ENCODE data around the gene BCAT1.

DNA sequence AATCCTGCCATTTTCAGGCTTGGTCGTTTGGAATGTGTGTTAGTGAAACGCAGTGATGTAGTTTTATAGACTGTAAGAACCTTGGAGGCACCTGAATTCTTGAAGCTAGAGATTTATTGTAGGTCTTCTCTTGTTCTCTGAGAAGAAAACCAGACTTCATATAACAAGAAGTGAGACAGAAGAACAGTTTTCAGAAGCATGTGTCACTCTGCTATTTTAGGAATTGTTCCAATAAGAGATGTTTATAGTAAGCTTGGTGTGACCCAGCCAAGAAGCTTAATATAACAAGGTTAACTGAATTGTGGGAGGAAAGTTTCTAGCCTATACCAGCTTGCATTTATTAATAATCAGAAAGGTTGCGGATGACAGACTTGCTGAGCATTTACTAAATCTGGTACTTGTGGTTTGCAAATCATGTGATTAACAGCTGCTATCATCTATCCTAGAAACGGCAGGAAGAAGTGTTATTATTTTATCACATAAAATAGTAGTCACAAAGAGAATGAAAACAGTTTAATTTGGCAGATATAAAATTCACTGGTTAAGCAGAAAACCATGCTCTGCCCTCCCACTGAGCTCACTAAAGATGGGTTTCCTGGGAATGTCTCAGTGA is 49.2 kb upstream of the BCAT1 start:
- TF ChIP-seq, protein P1, sequence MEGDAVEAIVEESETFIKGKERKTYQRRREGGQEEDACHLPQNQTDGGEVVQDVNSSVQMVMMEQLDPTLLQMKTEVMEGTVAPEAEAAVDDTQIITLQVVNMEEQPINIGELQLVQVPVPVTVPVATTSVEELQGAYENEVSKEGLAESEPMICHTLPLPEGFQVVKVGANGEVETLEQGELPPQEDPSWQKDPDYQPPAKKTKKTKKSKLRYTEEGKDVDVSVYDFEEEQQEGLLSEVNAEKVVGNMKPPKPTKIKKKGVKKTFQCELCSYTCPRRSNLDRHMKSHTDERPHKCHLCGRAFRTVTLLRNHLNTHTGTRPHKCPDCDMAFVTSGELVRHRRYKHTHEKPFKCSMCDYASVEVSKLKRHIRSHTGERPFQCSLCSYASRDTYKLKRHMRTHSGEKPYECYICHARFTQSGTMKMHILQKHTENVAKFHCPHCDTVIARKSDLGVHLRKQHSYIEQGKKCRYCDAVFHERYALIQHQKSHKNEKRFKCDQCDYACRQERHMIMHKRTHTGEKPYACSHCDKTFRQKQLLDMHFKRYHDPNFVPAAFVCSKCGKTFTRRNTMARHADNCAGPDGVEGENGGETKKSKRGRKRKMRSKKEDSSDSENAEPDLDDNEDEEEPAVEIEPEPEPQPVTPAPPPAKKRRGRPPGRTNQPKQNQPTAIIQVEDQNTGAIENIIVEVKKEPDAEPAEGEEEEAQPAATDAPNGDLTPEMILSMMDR (IDR thresholded peaks at IDR 0.05; ENCODE audit: extremely low read depth in 1 of 2, insufficient read depth in 1 of 2, low read depth in 1 of 2, low read length in 2 of 2) = no peak
- TF ChIP-seq, protein P2, sequence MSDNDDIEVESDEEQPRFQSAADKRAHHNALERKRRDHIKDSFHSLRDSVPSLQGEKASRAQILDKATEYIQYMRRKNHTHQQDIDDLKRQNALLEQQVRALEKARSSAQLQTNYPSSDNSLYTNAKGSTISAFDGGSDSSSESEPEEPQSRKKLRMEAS (IDR thresholded peaks at IDR 0.05; ENCODE audit: insufficient read depth, insufficient read length) = no peak
- TF ChIP-seq EZH2 (IDR thresholded peaks at IDR 0.05; ENCODE audit: borderline replicate concordance, low read depth, low read length, severe bottlenecking) (no peak), MYC (IDR thresholded peaks at IDR 0.05; ENCODE audit: low read depth, low read length) (no peak), POLR2A (IDR thresholded peaks at IDR 0.05; ENCODE audit: low read depth, low read length) (no peak), JUN (IDR thresholded peaks at IDR 0.05; ENCODE audit: borderline replicate concordance, insufficient read depth, insufficient read length, low read depth) (peak; percentile 10), GATA2 (IDR thresholded peaks at IDR 0.05; ENCODE audit: insufficient read depth, insufficient read length, low read depth, low read length) (no peak), POLR2AphosphoS5 (IDR thresholded peaks at IDR 0.05; ENCODE audit: insufficient read depth, low read depth, low read length) (no peak), FOS (IDR thresholded peaks at IDR 0.05; ENCODE audit: borderline replicate concordance, insufficient read depth, low read length) (peak; percentile 30)
